Cardiac muscle cell (in vitro differentiated cells and primary cell): ENCODE measurements around the gene CSMD2. TPM values are rescaled to one million over a fixed set of nuclear protein-coding genes. Genes with fewer than 3 reads are reported as not detected.

ENCODE experiments used
- DNase-seq, 2 donors: peaks; one replicate each; pipeline versions ENCODE4 v3.0.0 to v3.0.0-alpha.2; 2010 to 2017; ENCODE audit warnings: low read depth in 1 of 2, low spot score in 1 of 2
- H3K27ac ChIP-seq: fragments of 200-600 bp; sonication (generic); 2 replicates; pipeline ENCODE4 v1.5.1; 2016
- H3K27me3 ChIP-seq: fragments of 200-600 bp; sonication (generic); 2 replicates; pipeline ENCODE4 v1.6.0; 2016; ENCODE audit warnings: control low read depth
- H3K36me3 ChIP-seq: fragments of 200-600 bp; sonication (generic); 2 replicates; pipeline ENCODE4 v1.5.1; 2016; ENCODE audit warnings: control low read depth
- H3K4me1 ChIP-seq: fragments of 200-600 bp; sonication (generic); 2 replicates; pipeline ENCODE4 v1.8.1; 2017; ENCODE audit warnings: low read depth, mild to moderate bottlenecking, mixed run types
- H3K4me3 ChIP-seq: fragments of 200-600 bp; sonication (generic); 2 replicates; pipeline ENCODE4 v1.5.1; 2016; ENCODE audit warnings: mild to moderate bottlenecking
- H3K9me3 ChIP-seq: fragments of 200-600 bp; sonication (generic); 2 replicates; pipeline ENCODE4 v1.5.1; 2017; ENCODE audit warnings: low read depth, mild to moderate bottlenecking, control low read depth
- polyA plus RNA-seq: library from polyadenylated mRNA; unstranded; fragments of >200 nt; fragmentation: Nextera tagmentation; extraction: Ambion mirVana; gene quantifications from 2 replicates; pipeline ENCODE4 v1.2.1, GENCODE V29; 2016
- total RNA-seq: library from RNA; depleted of rRNA; stranded (reverse); fragments of >200 nt; gene quantifications from 2 replicates; pipeline ENCODE4 v1.2.3, GENCODE V29; 2016
- TF ChIP-seq, protein P1 (sequence below): IDR thresholded peaks from 2 replicates; pipeline ENCODE4 v1.5.1; 2012; ENCODE audit warnings: low read depth, mild to moderate bottlenecking, low read length

Gene CSMD2
- total and polyA plus RNA-seq, 2 experiments from 2014 or later, result 0.24 TPM; not detected in 1

GRCh38 chr1:33548721-33549120 is 616.3 kb downstream of the CSMD2 start:
- Histone ChIP-seq H3K9me3 (no peaks in the 10 kb centered on the region), H3K27ac (no peak overlapping the region), H3K27me3 (no peaks in the 10 kb centered on the region), H3K4me3 (no peak overlapping the region), H3K4me1 (no peaks in the 10 kb centered on the region), H3K36me3 (no peaks in the 10 kb centered on the region)
- TF ChIP-seq, protein P1, sequence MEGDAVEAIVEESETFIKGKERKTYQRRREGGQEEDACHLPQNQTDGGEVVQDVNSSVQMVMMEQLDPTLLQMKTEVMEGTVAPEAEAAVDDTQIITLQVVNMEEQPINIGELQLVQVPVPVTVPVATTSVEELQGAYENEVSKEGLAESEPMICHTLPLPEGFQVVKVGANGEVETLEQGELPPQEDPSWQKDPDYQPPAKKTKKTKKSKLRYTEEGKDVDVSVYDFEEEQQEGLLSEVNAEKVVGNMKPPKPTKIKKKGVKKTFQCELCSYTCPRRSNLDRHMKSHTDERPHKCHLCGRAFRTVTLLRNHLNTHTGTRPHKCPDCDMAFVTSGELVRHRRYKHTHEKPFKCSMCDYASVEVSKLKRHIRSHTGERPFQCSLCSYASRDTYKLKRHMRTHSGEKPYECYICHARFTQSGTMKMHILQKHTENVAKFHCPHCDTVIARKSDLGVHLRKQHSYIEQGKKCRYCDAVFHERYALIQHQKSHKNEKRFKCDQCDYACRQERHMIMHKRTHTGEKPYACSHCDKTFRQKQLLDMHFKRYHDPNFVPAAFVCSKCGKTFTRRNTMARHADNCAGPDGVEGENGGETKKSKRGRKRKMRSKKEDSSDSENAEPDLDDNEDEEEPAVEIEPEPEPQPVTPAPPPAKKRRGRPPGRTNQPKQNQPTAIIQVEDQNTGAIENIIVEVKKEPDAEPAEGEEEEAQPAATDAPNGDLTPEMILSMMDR, result no peak
- DNase-seq, result no peak

- H3K27ac ChIP-seq, result no peak overlapping the region
- no peaks in the 10 kb centered on the region for H3K4me1 ChIP-seq
- no peak overlapping the region for H3K4me3 ChIP-seq
- DNase-seq, result no peak
- H3K36me3 ChIP-seq, result no peaks in the 10 kb centered on the region
- H3K27me3 ChIP-seq, result no peaks in the 10 kb centered on the region
- H3K9me3 ChIP-seq, result no peaks in the 10 kb centered on the region
- TF ChIP-seq, protein P1, result no peak
Observed at GRCh38 chr1:33548319-33548718, 616.7 kb downstream of the CSMD2 start.

DNA sequence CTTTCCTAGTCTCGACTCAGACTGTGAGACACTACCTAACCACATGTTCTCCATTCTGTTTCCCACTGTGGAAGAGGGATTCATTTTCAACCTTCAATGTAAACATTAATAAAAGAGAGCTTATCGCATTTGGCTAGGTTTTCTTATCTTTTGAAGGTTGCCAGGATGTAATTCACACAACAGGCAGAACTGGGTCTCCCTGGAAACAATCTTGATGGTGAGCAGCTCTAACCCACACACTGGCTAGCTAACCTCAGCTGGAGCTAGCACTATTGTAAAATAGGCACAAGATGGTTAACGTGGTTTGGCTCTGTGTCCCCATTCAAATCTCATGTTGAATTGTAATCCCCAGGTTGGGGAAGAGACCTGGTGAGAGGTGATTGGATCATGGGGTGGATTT is 617.5 kb downstream of the CSMD2 start:
- TF ChIP-seq, protein P1, result no peak
- H3K36me3 ChIP-seq, result no peaks in the 10 kb centered on the region
- H3K9me3 ChIP-seq, result no peaks in the 10 kb centered on the region
- no peaks in the 10 kb centered on the region for H3K4me1 ChIP-seq
- no peaks in the 10 kb centered on the region for H3K27me3 ChIP-seq
- no peak overlapping the region for H3K4me3 ChIP-seq
- H3K27ac ChIP-seq, result no peak overlapping the region
- DNase-seq, result no peak

DNA sequence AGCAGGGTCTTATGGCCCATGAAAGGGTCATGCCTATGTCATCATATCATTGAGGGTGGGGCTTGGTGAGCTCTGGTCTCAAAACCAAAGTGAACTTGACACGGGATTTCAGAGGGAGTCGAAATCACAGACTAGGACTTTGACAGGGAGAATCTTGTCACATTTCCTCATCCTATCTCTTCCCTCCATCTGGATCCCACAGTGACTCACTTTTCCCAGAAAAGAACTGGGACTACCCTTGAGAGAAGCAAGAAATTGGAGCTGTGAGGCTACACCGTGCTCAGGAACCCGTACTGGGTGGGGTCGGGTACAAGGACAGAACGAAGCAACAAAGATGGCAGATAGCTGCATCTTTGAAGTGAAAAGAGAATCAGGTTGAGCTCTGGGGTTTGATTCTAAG is 623.1 kb downstream of the CSMD2 start:
- H3K27me3 ChIP-seq, result no peaks in the 10 kb centered on the region
- DNase-seq, result no peak
- no peaks in the 10 kb centered on the region for H3K9me3 ChIP-seq
- no peak overlapping the region for H3K4me3 ChIP-seq
- TF ChIP-seq, protein P1, result no peak
- no peaks in the 10 kb centered on the region for H3K4me1 ChIP-seq
- H3K27ac ChIP-seq, result no peak overlapping the region
- no peaks in the 10 kb centered on the region for H3K36me3 ChIP-seq

DNA sequence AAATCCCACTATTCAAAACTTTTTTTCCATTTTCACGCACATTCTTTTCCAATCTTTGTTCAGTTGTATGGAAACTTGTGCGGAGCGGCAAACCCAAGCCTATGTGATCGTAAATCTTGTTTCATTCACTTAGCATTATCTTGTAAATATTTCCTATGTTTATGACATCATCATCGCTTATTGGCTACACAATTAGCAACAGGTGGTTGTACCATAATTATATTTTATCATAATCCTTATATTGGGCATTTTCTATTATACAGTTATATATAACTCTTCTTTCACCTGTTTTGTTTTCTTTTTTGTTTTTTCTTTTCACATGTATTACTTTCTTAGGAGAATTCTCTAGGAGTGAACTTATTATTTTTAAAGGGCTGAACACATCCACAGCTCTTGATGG is 627.1 kb downstream of the CSMD2 start:
- DNase-seq, result no peak
- H3K9me3 ChIP-seq, result no peaks in the 10 kb centered on the region
- H3K27me3 ChIP-seq, result no peaks in the 10 kb centered on the region
- H3K36me3 ChIP-seq, result no peaks in the 10 kb centered on the region
- TF ChIP-seq, protein P1, result no peak
- no peak overlapping the region for H3K27ac ChIP-seq
- no peaks in the 10 kb centered on the region for H3K4me1 ChIP-seq
- H3K4me3 ChIP-seq, result no peak overlapping the region

GRCh38 chr1:33535334-33535733 is 629.7 kb downstream of the CSMD2 start:
- H3K4me1 ChIP-seq, result no peaks in the 10 kb centered on the region
- H3K9me3 ChIP-seq, result no peaks in the 10 kb centered on the region
- H3K27ac ChIP-seq, result no peak overlapping the region
- H3K36me3 ChIP-seq, result no peaks in the 10 kb centered on the region
- no peak for DNase-seq
- TF ChIP-seq, protein P1, result no peak
- no peaks in the 10 kb centered on the region for H3K27me3 ChIP-seq
- H3K4me3 ChIP-seq, result no peak overlapping the region
